WTC11 (cell line): Measurements from ENCODE around the gene HMX2. TPM values are rescaled to one million over a fixed set of nuclear protein-coding genes. Genes with fewer than 3 reads are reported as not detected.

Source experiments
- ATAC-seq: fragments of 200-7000 bp; cut with Tn5 transposase; 2 replicates; pipeline ENCODE4 v1.10.0; 2021; ENCODE audit warnings: mild to moderate bottlenecking, moderate library complexity
- CTCF ChIA-PET: fragments of 300-600 bp; sonication (Branson Sonifier 250); formaldehyde crosslinking; loops from one replicate; lab custom pipeline; 2021; ENCODE audit warnings: antibody characterized with exemption; lab: Charles Lee
- POLR2A ChIA-PET: fragments of 350-600 bp; sonication (Branson Sonifier 250); formaldehyde crosslinking; loops from one replicate; lab custom pipeline; 2021; ENCODE audit warnings: antibody characterized with exemption; lab: Charles Lee
- DNase-seq: peaks from one replicate; pipeline ENCODE4 v3.0.0; 2021; ENCODE audit warnings: low spot score
- H3K27ac Mint-ChIP-seq: 2 replicates; pipeline ENCODE4 v1.8.0; 2021; ENCODE audit warnings: mixed read lengths
- H3K27me3 Mint-ChIP-seq: 2 replicates; pipeline ENCODE4 v1.8.0; 2021; ENCODE audit warnings: low read depth, mild to moderate bottlenecking, moderate library complexity, mixed read lengths
- H3K36me3 Mint-ChIP-seq: 2 replicates; pipeline ENCODE4 v1.8.0; 2021; ENCODE audit warnings: mixed read lengths
- H3K4me1 Mint-ChIP-seq: 2 replicates; pipeline ENCODE4 v1.8.0; 2022; ENCODE audit warnings: mixed read lengths
- H3K4me3 Mint-ChIP-seq: 2 replicates; pipeline ENCODE4 v1.8.0; 2021; ENCODE audit warnings: mild to moderate bottlenecking, moderate library complexity, mixed read lengths
- H3K9me3 Mint-ChIP-seq: 2 replicates; pipeline ENCODE4 v1.8.0; 2021; ENCODE audit warnings: mixed read lengths
- ETV6 ChIP-seq: sonication (generic); formaldehyde crosslinking; IDR thresholded peaks from 2 replicates; pipeline ENCODE4 v1.8.1; 2022; ENCODE audit warnings: mild to moderate bottlenecking, missing genetic modification reagents
- IRF2 ChIP-seq: sonication (generic); formaldehyde crosslinking; IDR thresholded peaks from 2 replicates; pipeline ENCODE4 v1.8.0; 2022; ENCODE audit warnings: low read depth, missing genetic modification reagents, borderline replicate concordance
- NFATC4 ChIP-seq: fragments of 250-450 bp; sonication (Bioruptor Pico); IDR thresholded peaks from 2 replicates; pipeline ENCODE4 v1.9.0; 2021; ENCODE audit warnings: mild to moderate bottlenecking
- NFYB ChIP-seq: sonication (generic); formaldehyde crosslinking; conservative IDR thresholded peaks from 2 replicates; pipeline ENCODE4 v1.8.0; 2022; ENCODE audit warnings: low read depth, missing genetic modification reagents
- NR1H2 ChIP-seq: sonication (generic); formaldehyde crosslinking; IDR thresholded peaks from 2 replicates; pipeline ENCODE4 v1.9.0; 2021; ENCODE audit warnings: mild to moderate bottlenecking, moderate library complexity, missing genetic modification reagents
- NR3C1 ChIP-seq: sonication (generic); formaldehyde crosslinking; conservative IDR thresholded peaks from 2 replicates; pipeline ENCODE4 v1.8.1; 2023; ENCODE audit warnings: low read depth, mild to moderate bottlenecking, missing genetic modification reagents
- RELA ChIP-seq: sonication (generic); formaldehyde crosslinking; IDR thresholded peaks from 2 replicates; pipeline ENCODE4 v1.8.1; 2022; ENCODE audit warnings: missing genetic modification reagents, mild to moderate bottlenecking, borderline replicate concordance
- SP1 ChIP-seq: sonication (generic); formaldehyde crosslinking; conservative IDR thresholded peaks from 2 replicates; pipeline ENCODE4 v1.8.1; 2022; ENCODE audit warnings: missing genetic modification reagents
- TEAD4 ChIP-seq: sonication (generic); formaldehyde crosslinking; IDR thresholded peaks from 2 replicates; pipeline ENCODE4 v1.8.0; 2022; ENCODE audit warnings: mild to moderate bottlenecking, missing genetic modification reagents
- ZNF138 ChIP-seq: sonication (generic); formaldehyde crosslinking; conservative IDR thresholded peaks from 2 replicates; pipeline ENCODE4 v1.8.1; 2022; ENCODE audit warnings: mild to moderate bottlenecking, moderate library complexity, missing genetic modification reagents
- ZNF263 ChIP-seq: sonication (generic); formaldehyde crosslinking; IDR thresholded peaks from 2 replicates; pipeline ENCODE4 v1.8.1; 2022; ENCODE audit warnings: low read depth, mild to moderate bottlenecking, moderate library complexity, missing genetic modification reagents
- total RNA-seq: library from RNA; stranded (reverse); gene quantifications from 3 replicates; pipeline ENCODE4 v1.2.3, GENCODE V29; 2021
- TF ChIP-seq, protein P1 (sequence below): sonication (generic); formaldehyde crosslinking; IDR thresholded peaks from 2 replicates; pipeline ENCODE4 v1.8.0; 2023; ENCODE audit warnings: missing genetic modification reagents, mild to moderate bottlenecking, borderline replicate concordance
- TF ChIP-seq, protein P2 (sequence below): fragments of 250-450 bp; sonication (Bioruptor Pico); IDR thresholded peaks from 2 replicates; pipeline ENCODE4 v1.8.0; 2021; ENCODE audit warnings: mild to moderate bottlenecking
- TF ChIP-seq, protein P3 (sequence below): sonication (generic); formaldehyde crosslinking; conservative IDR thresholded peaks from 2 replicates; pipeline ENCODE4 v1.8.1; 2023; ENCODE audit warnings: mild to moderate bottlenecking, low read depth, missing genetic modification reagents, moderate library complexity
- TF ChIP-seq, protein P4 (sequence below): sonication (generic); formaldehyde crosslinking; IDR thresholded peaks from 2 replicates; pipeline ENCODE4 v1.8.1; 2022; ENCODE audit warnings: mild to moderate bottlenecking, missing genetic modification reagents, moderate library complexity, borderline replicate concordance
- TF ChIP-seq, protein P5 (sequence below): sonication (generic); formaldehyde crosslinking; IDR thresholded peaks from 2 replicates; pipeline ENCODE4 v1.8.0; 2023; ENCODE audit warnings: missing genetic modification reagents
- TF ChIP-seq, protein P6 (sequence below): sonication (generic); formaldehyde crosslinking; conservative IDR thresholded peaks from 2 replicates; pipeline ENCODE4 v1.8.1; 2022; ENCODE audit warnings: mild to moderate bottlenecking, missing genetic modification reagents
- TF ChIP-seq, protein P7 (sequence below): sonication (generic); formaldehyde crosslinking; IDR thresholded peaks from 2 replicates; pipeline ENCODE4 v1.8.1; 2023; ENCODE audit warnings: mild to moderate bottlenecking, missing genetic modification reagents, borderline replicate concordance

The HMX2 gene
- total RNA-seq, 1 experiment from 2014 or later = 0.59 TPM

DNA sequence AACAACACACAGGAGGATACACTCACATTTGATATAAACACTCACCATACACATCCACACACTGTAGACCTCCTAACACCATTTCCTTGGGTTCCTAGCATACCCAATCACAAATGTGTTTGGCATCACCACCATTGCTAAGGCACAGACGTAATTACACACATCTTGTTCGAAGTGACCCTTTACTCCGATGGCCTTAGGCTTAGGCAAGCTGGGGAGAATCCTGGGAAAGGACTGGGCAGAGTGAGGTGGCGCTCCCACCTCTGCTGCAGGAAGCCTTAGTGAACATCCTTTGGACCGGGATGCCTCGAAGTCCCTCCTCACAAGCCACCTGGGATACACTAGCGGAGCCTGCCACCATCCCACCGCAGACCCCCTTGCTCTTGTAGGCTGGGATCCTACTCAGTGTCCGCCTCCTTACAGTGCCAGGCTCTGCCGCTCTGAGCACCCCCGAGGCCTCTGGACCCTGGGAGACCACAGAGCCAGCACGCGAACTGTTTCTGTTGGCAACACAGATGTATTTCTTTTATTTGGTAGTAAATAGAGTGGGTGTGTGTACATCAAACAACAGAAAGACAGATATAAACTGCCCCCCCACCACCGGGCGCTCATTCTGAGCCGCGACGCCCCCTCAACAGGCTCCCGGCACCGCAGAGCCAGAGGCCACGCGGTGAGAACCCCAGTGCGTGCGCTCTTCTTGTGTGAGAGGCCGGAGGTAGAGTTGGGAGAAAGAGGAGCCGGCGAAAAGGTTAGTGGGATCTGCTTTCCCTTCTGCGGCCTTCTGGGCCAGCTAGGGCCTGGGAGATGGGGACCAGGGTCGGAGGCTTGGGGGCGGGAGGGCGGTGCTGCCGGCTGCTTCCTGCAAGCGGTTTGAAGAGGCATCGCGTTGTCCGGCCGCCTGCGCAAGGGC, 5.9 kb upstream of the HMX2 start:
- POLR2A ChIA-PET = interaction anchor here (0.8 kb wide), 1 partner anchor 12 kb away, joined by 3 read pairs; the partner anchor contains the start of gene BUB3
- H3K4me3 Mint-ChIP-seq = peak overlapping the region; percentile 51
- no peaks in the 10 kb centered on the region for H3K9me3 Mint-ChIP-seq
- DNase-seq = peak; percentile 42
- H3K27me3 Mint-ChIP-seq = peaks cover 100% of the 10 kb centered on the region
- CTCF ChIA-PET = interaction anchor here (0.6 to 1.8 kb wide), 5 partner anchors 9 to 942 kb away, joined by 3 to 9 read pairs (median 6); partner anchors contain the start of gene BUB3
- no peak overlapping the region for H3K27ac Mint-ChIP-seq
- TF ChIP-seq ZNF263 = no peak
- TF ChIP-seq NR3C1 (CRISPR knock-in tag) = no peak
- TF ChIP-seq, protein P1, sequence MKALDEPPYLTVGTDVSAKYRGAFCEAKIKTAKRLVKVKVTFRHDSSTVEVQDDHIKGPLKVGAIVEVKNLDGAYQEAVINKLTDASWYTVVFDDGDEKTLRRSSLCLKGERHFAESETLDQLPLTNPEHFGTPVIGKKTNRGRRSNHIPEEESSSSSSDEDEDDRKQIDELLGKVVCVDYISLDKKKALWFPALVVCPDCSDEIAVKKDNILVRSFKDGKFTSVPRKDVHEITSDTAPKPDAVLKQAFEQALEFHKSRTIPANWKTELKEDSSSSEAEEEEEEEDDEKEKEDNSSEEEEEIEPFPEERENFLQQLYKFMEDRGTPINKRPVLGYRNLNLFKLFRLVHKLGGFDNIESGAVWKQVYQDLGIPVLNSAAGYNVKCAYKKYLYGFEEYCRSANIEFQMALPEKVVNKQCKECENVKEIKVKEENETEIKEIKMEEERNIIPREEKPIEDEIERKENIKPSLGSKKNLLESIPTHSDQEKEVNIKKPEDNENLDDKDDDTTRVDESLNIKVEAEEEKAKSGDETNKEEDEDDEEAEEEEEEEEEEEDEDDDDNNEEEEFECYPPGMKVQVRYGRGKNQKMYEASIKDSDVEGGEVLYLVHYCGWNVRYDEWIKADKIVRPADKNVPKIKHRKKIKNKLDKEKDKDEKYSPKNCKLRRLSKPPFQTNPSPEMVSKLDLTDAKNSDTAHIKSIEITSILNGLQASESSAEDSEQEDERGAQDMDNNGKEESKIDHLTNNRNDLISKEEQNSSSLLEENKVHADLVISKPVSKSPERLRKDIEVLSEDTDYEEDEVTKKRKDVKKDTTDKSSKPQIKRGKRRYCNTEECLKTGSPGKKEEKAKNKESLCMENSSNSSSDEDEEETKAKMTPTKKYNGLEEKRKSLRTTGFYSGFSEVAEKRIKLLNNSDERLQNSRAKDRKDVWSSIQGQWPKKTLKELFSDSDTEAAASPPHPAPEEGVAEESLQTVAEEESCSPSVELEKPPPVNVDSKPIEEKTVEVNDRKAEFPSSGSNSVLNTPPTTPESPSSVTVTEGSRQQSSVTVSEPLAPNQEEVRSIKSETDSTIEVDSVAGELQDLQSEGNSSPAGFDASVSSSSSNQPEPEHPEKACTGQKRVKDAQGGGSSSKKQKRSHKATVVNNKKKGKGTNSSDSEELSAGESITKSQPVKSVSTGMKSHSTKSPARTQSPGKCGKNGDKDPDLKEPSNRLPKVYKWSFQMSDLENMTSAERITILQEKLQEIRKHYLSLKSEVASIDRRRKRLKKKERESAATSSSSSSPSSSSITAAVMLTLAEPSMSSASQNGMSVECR (CRISPR knock-in tag) = no peak
- TF ChIP-seq ZNF138 (CRISPR knock-in tag) = no peak
- no peak for TF ChIP-seq IRF2 (CRISPR knock-in tag)
- no peak for TF ChIP-seq NFATC4 (CRISPR knock-in tag)
- TF ChIP-seq TEAD4 (CRISPR knock-in tag) = no peak
- TF ChIP-seq RELA (CRISPR knock-in tag) = no peak
- TF ChIP-seq ETV6 (CRISPR knock-in tag) = no peak
- TF ChIP-seq, protein P2, sequence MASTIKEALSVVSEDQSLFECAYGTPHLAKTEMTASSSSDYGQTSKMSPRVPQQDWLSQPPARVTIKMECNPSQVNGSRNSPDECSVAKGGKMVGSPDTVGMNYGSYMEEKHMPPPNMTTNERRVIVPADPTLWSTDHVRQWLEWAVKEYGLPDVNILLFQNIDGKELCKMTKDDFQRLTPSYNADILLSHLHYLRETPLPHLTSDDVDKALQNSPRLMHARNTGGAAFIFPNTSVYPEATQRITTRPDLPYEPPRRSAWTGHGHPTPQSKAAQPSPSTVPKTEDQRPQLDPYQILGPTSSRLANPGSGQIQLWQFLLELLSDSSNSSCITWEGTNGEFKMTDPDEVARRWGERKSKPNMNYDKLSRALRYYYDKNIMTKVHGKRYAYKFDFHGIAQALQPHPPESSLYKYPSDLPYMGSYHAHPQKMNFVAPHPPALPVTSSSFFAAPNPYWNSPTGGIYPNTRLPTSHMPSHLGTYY (CRISPR knock-in tag) = no peak
- TF ChIP-seq NFYB (CRISPR knock-in tag) = no peak
- peaks cover 3% of the 10 kb centered on the region; the same call in 1 of the 2 replicates for H3K36me3 Mint-ChIP-seq
- peaks cover 74% of the 10 kb centered on the region for H3K4me1 Mint-ChIP-seq
- ATAC-seq = no peak

DNA sequence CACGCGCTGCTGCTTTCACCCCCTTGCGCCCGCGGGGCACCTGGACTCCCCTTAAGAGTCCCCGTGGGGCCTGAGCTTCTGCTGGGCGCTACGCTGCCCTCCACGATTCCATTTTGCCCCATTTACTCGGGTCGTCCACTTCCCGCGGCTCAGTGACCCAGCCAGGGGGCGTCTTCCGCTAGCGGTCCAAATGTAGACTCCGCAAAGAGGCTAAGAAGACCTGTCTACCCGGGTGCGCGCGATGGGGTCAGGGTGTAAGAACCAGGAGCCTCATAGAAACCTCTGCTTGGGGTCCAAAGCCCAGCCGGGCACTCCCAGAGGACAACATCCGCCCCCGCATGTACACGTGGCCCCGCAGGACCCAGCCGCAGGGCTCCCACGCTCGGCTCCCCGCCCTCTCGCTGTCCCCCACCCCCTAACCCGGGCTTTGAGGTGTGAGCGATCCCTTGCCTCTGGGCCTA, 5.2 kb upstream of the HMX2 start:
- no peak overlapping the region for H3K27ac Mint-ChIP-seq
- ChIA-PET CTCF (interaction anchor here (1.8 kb wide), 1 partner anchor 11 kb away, joined by 9 read pairs; the partner anchor contains the start of gene BUB3), POLR2A (no interaction called here)
- peak overlapping the region; percentile 67 for H3K4me3 Mint-ChIP-seq
- peaks cover 78% of the 10 kb centered on the region for H3K4me1 Mint-ChIP-seq
- H3K27me3 Mint-ChIP-seq = peaks cover 100% of the 10 kb centered on the region
- H3K9me3 Mint-ChIP-seq = no peaks in the 10 kb centered on the region
- peaks cover 3% of the 10 kb centered on the region; the same call in 1 of the 2 replicates for H3K36me3 Mint-ChIP-seq
- DNase-seq (peak; percentile 30), ATAC-seq (no peak)
- TF ChIP-seq, protein P3, sequence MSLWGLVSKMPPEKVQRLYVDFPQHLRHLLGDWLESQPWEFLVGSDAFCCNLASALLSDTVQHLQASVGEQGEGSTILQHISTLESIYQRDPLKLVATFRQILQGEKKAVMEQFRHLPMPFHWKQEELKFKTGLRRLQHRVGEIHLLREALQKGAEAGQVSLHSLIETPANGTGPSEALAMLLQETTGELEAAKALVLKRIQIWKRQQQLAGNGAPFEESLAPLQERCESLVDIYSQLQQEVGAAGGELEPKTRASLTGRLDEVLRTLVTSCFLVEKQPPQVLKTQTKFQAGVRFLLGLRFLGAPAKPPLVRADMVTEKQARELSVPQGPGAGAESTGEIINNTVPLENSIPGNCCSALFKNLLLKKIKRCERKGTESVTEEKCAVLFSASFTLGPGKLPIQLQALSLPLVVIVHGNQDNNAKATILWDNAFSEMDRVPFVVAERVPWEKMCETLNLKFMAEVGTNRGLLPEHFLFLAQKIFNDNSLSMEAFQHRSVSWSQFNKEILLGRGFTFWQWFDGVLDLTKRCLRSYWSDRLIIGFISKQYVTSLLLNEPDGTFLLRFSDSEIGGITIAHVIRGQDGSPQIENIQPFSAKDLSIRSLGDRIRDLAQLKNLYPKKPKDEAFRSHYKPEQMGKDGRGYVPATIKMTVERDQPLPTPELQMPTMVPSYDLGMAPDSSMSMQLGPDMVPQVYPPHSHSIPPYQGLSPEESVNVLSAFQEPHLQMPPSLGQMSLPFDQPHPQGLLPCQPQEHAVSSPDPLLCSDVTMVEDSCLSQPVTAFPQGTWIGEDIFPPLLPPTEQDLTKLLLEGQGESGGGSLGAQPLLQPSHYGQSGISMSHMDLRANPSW = no peak
- TF ChIP-seq, protein P4, sequence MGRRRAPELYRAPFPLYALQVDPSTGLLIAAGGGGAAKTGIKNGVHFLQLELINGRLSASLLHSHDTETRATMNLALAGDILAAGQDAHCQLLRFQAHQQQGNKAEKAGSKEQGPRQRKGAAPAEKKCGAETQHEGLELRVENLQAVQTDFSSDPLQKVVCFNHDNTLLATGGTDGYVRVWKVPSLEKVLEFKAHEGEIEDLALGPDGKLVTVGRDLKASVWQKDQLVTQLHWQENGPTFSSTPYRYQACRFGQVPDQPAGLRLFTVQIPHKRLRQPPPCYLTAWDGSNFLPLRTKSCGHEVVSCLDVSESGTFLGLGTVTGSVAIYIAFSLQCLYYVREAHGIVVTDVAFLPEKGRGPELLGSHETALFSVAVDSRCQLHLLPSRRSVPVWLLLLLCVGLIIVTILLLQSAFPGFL (CRISPR knock-in tag) = no peak
- TF ChIP-seq, protein P5, sequence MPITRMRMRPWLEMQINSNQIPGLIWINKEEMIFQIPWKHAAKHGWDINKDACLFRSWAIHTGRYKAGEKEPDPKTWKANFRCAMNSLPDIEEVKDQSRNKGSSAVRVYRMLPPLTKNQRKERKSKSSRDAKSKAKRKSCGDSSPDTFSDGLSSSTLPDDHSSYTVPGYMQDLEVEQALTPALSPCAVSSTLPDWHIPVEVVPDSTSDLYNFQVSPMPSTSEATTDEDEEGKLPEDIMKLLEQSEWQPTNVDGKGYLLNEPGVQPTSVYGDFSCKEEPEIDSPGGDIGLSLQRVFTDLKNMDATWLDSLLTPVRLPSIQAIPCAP (CRISPR knock-in tag) = no peak
- TF ChIP-seq ETV6 (CRISPR knock-in tag) = no peak
- TF ChIP-seq, protein P6, sequence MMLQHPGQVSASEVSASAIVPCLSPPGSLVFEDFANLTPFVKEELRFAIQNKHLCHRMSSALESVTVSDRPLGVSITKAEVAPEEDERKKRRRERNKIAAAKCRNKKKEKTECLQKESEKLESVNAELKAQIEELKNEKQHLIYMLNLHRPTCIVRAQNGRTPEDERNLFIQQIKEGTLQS (CRISPR knock-in tag) = no peak
- TF ChIP-seq, protein P7, sequence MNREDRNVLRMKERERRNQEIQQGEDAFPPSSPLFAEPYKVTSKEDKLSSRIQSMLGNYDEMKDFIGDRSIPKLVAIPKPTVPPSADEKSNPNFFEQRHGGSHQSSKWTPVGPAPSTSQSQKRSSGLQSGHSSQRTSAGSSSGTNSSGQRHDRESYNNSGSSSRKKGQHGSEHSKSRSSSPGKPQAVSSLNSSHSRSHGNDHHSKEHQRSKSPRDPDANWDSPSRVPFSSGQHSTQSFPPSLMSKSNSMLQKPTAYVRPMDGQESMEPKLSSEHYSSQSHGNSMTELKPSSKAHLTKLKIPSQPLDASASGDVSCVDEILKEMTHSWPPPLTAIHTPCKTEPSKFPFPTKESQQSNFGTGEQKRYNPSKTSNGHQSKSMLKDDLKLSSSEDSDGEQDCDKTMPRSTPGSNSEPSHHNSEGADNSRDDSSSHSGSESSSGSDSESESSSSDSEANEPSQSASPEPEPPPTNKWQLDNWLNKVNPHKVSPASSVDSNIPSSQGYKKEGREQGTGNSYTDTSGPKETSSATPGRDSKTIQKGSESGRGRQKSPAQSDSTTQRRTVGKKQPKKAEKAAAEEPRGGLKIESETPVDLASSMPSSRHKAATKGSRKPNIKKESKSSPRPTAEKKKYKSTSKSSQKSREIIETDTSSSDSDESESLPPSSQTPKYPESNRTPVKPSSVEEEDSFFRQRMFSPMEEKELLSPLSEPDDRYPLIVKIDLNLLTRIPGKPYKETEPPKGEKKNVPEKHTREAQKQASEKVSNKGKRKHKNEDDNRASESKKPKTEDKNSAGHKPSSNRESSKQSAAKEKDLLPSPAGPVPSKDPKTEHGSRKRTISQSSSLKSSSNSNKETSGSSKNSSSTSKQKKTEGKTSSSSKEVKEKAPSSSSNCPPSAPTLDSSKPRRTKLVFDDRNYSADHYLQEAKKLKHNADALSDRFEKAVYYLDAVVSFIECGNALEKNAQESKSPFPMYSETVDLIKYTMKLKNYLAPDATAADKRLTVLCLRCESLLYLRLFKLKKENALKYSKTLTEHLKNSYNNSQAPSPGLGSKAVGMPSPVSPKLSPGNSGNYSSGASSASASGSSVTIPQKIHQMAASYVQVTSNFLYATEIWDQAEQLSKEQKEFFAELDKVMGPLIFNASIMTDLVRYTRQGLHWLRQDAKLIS (CRISPR knock-in tag) = no peak
- no peak for TF ChIP-seq NR1H2 (CRISPR knock-in tag)
- TF ChIP-seq SP1 (CRISPR knock-in tag) = no peak
